Activated naive CD8-positive, alpha-beta T cell treated with anti-CD3 and anti-CD28 coated beads for 36 hours (primary cell): ENCODE measurements around the gene ZNF512B. TPM values are rescaled to one million over a fixed set of nuclear protein-coding genes. Genes with fewer than 3 reads are reported as not detected.
"Not testable (repeated sequence)": the region's sequence is repeated elsewhere in the genome, so short reads cannot be mapped to it uniquely, and the experiment has no call there.

ENCODE experiments used
- DNase-seq: peaks from one replicate; pipeline ENCODE4 v3.0.0; 2021
- H3K27ac Mint-ChIP-seq: one replicate; pipeline ENCODE4 v1.8.0; 2022; ENCODE audit warnings: mild to moderate bottlenecking, moderate library complexity, mixed read lengths
- H3K27me3 Mint-ChIP-seq: one replicate; pipeline ENCODE4 v1.8.0; 2022; ENCODE audit warnings: mild to moderate bottlenecking, mixed read lengths
- H3K36me3 Mint-ChIP-seq: one replicate; pipeline ENCODE4 v1.8.0; 2021; ENCODE audit warnings: mild to moderate bottlenecking, mixed read lengths
- H3K4me1 Mint-ChIP-seq: one replicate; pipeline ENCODE4 v1.8.0; 2021; ENCODE audit warnings: mixed read lengths
- H3K4me3 Mint-ChIP-seq: one replicate; pipeline ENCODE4 v1.8.0; 2022; ENCODE audit warnings: mild to moderate bottlenecking, moderate library complexity, mixed read lengths
- H3K9me3 Mint-ChIP-seq: one replicate; pipeline ENCODE4 v1.8.0; 2022; ENCODE audit warnings: mixed read lengths
- total RNA-seq, 2 experiments: library from RNA; stranded (reverse); gene quantifications; one replicate each; pipeline ENCODE4 v1.2.3, GENCODE V29; 2021

ZNF512B gene
- total RNA-seq, 2 experiments from 2014 or later = 11.6 to 11.8 TPM

DNA sequence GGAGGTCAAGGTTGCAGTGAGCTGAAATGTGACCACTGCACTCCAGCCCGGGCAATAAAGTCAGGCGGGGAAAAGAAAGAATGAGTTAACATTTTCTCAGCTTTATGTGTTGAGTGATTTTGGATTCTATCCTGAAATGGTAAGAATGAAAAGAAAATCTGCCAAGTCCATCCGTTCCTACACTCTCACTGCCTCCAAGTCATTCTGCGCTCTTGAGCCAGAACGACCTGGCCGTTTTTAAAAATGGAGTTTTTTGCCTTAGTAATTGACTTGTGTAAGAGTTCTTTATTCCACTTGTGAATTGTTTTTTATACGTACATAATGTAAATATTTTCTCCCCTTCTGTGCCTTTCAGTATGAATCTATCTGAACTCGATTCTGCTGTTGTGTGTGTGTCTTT is 46.1 kb downstream of the ZNF512B start:
- H3K27ac Mint-ChIP-seq = no peak overlapping the region
- no peak for DNase-seq

DNA sequence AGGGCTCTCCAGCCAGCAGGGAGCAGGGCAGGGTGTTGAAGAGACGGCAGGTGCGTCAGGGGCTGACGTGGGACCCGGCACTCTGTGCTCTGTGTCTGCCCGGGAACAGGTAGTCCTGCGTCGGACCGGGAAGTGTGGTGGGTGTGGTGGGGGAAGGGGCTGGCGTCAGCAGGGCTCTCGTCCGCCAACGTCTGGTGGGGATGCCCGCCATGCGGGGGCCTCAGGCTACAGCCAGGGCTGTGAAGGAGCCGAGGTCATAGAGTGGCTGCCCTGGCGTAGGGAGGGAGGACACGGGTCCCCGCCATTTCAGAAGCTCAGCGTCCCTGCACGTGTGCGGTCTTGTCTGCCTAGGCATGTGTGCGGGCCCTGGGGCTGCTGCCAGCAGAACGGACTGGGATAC is 49.5 kb downstream of the ZNF512B start:
- H3K27me3 Mint-ChIP-seq = no peaks in the 10 kb centered on the region
- H3K4me1 Mint-ChIP-seq = peaks cover 16% of the 10 kb centered on the region
- H3K9me3 Mint-ChIP-seq = peaks cover 3% of the 10 kb centered on the region
- no peak overlapping the region for H3K27ac Mint-ChIP-seq
- DNase-seq = no peak
- H3K36me3 Mint-ChIP-seq = peaks cover 19% of the 10 kb centered on the region
- H3K4me3 Mint-ChIP-seq = no peak overlapping the region

More for the DNA sequence above, 46.1 kb downstream of the ZNF512B start:
- peaks cover 2% of the 10 kb centered on the region for H3K36me3 Mint-ChIP-seq
- no peaks in the 10 kb centered on the region for H3K27me3 Mint-ChIP-seq
- H3K9me3 Mint-ChIP-seq = no peaks in the 10 kb centered on the region
- peaks cover 10% of the 10 kb centered on the region for H3K4me1 Mint-ChIP-seq
- H3K4me3 Mint-ChIP-seq = no peak overlapping the region

DNA sequence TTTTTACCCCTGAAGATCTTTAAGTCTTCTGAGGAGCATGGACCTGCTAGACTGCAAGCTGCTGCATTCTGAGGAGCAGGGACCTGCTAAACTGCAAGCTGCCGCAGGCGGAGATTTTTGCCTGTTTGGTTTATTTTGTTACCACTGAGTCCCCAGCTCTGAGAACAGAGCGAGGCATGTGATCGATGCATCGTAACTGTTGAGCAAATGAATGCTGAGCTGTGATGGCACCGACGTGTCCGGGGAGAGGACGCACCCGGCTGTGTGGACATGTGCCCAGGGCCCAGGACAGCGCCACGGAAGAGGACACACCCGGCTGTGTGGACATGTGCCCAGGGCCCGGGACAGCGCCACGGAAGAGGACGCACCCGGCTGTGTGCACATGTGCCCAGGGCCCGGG is 50.6 kb downstream of the ZNF512B start:
- Mint-ChIP-seq H3K27me3 (no peaks in the 10 kb centered on the region), H3K4me3 (no peak overlapping the region), H3K27ac (no peak overlapping the region), H3K36me3 (peaks cover 26% of the 10 kb centered on the region), H3K4me1 (peaks cover 15% of the 10 kb centered on the region), H3K9me3 (peaks cover 3% of the 10 kb centered on the region)
- DNase-seq = no peak

DNA sequence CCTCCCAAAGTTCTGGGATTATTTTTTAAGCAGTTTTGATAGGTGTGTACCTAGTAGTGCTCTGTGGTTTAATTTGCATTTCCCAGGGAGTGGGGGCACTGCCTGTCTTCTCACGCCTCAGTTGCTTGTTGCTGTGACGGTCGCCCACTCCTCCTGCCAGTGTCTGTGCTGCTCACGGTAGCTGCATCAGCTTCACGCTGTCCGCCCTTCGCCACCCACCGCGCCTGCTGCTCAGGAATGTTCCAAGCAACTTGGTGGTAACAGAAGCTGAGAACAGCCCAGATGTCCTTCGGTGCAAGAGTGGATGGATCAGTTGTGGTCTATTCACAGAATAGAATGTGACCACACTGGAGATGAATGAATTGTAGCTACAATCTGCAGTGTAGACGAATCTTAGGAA is 51.9 kb downstream of the ZNF512B start:
- H3K9me3 Mint-ChIP-seq = peaks cover 3% of the 10 kb centered on the region
- peaks cover 29% of the 10 kb centered on the region for H3K36me3 Mint-ChIP-seq
- peaks cover 11% of the 10 kb centered on the region for H3K4me1 Mint-ChIP-seq
- peak overlapping the region; percentile 65 for H3K27ac Mint-ChIP-seq
- no peaks in the 10 kb centered on the region for H3K27me3 Mint-ChIP-seq
- no peak for DNase-seq
- no peak overlapping the region for H3K4me3 Mint-ChIP-seq

DNA sequence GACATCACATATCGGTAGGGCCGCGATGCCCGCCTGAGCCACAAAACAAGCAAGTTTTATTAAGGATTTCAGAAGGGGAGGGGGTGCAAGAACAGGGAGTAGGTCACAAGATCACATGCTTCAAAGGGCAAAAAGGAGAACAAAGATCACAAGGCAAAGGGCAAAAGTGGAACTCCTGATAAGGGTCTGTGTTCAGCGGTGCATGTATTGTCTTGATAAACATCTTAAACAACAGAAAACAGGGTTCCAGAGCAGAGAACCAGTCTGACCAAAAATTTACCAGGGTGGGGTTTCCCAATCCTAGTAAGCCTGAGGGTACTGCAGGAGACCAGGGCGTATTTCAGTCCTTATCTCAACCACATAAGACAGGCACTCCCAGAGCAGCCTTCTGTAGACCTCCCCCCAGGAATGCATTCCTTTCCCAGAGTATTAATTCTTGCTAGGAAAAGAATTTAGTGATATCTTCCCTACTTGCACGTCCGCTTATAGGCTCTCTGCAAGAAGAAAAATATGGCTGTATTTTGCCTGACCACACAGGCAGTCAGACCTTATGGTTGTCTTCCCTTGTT is 53.3 kb downstream of the ZNF512B start:
- DNase-seq, H3K27ac Mint-ChIP-seq, H3K4me3 Mint-ChIP-seq, H3K27me3 Mint-ChIP-seq, H3K9me3 Mint-ChIP-seq: not testable (repeated sequence)
- peaks cover 16% of the 10 kb centered on the region for H3K4me1 Mint-ChIP-seq
- peaks cover 29% of the 10 kb centered on the region for H3K36me3 Mint-ChIP-seq

DNA sequence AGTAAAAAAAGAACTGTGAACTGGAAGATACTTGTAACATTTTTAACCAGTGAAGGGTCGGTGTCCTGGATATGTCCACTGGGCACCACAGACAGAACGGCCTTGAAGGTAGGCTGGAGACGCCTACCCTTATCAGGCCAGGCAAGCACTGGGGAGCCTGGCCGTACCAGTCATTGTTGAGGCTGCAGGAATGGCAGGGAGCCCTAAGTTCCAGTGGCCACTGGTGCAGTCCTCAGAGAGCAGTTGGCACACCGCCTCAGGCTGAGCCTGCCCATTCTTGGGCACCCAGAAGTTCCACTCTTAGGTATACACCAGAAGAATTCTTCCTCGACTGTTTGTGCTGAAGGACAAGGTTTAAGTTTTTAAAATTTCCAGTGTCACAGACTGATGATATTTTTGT is 54.3 kb downstream of the ZNF512B start:
- Mint-ChIP-seq H3K36me3 (peaks cover 29% of the 10 kb centered on the region), H3K4me3 (no peak overlapping the region), H3K27ac (no peak overlapping the region), H3K9me3 (peaks cover 3% of the 10 kb centered on the region), H3K27me3 (no peaks in the 10 kb centered on the region), H3K4me1 (peaks cover 23% of the 10 kb centered on the region)
- DNase-seq = no peak

DNA sequence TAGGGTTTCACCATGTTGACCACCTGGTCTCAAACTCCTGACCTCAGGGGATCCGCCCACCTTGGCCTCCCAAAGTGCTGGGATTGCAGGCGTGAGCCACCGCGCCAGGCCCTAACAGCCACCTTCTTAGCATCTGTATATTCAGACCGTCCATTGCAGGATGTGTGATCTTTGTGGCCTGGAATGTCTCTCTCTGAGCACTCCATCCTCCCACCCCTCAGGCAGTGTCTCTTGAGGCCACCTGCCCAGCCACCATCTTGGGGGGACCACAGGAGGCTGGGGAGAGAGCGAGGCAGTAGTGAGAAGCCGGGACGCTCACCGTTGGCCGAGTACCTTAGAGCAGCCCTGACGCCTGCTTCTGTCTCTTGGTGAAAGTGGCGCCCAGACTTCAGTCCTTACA is 56.0 kb downstream of the ZNF512B start:
- DNase-seq = no peak
- Mint-ChIP-seq H3K27me3 (no peaks in the 10 kb centered on the region), H3K9me3 (peaks cover 3% of the 10 kb centered on the region), H3K4me1 (peaks cover 32% of the 10 kb centered on the region), H3K4me3 (no peak overlapping the region), H3K36me3 (peaks cover 31% of the 10 kb centered on the region), H3K27ac (no peak overlapping the region)

DNA sequence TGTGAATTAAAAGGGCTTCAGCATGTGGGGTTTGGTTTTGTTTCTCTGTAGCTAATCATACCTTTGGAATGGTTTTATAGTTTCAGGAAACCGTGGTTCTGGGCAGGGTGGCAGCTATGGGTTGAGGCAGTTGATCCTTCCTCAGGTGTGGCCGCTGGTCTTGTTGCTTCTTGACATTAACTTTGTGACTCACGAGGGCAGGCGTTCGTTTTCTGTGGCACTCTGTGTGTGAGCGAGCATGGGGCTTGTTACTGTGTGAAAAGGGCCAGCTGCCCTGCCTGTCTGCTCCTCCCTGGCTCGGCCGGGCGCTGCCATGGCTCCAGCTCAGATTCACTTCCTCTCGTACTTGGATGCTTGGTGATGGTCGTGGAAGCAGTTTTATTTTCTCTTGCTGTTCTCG is 58.6 kb downstream of the ZNF512B start:
- Mint-ChIP-seq H3K9me3 (peaks cover 1% of the 10 kb centered on the region), H3K4me1 (peaks cover 27% of the 10 kb centered on the region), H3K27me3 (no peaks in the 10 kb centered on the region), H3K36me3 (peaks cover 22% of the 10 kb centered on the region), H3K4me3 (no peak overlapping the region), H3K27ac (no peak overlapping the region)
- DNase-seq = no peak

DNA sequence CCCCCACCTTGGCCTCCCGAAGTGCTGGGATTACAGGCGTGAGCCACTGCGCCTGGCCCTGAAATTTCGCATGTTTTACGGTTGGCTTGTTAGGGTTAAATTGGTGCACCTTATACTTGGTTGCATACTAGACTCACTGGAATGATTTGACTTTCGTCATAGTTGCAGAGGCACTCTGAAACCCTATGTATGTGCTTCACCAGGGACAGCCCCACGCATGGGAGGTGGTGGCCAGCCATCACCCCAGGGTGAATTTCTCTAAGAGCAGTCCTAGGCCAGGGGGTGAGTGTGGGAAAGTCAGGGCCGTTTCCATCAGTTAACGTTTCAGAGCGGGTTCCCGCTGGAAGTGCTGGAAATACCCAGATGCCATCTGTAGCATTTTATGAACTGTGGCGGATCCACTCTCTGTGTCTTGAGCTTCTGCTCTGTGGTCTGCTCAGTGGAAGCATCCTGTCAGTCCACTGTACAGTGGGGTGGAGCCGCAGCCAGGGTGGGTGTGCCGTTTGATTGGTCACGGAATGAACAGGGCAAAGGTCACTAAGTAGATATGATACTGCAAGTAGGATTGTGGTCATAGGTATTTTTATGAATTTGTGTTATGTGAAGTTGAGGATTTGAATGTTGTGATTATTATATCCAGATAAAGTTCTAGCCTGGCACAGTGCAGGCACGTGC is 61.6 kb downstream of the ZNF512B start:
- peaks cover 9% of the 10 kb centered on the region for H3K36me3 Mint-ChIP-seq
- no peak for DNase-seq
- H3K4me1 Mint-ChIP-seq = peaks cover 35% of the 10 kb centered on the region
- H3K9me3 Mint-ChIP-seq = no peaks in the 10 kb centered on the region
- no peak overlapping the region for H3K27ac Mint-ChIP-seq
- no peaks in the 10 kb centered on the region for H3K27me3 Mint-ChIP-seq
- H3K4me3 Mint-ChIP-seq = no peak overlapping the region

Other genes with a start within 250 kb of the ZNF512B start
- gene LIME1, start 233.3 kb downstream of the ZNF512B start, total RNA-seq = 10 to 100 TPM in 1 of 2 experiments, 1 to 10 TPM in 1; 9.3 to 12.2 TPM
- gene SLC2A4RG, start 230.2 kb downstream of the ZNF512B start, total RNA-seq = 10 to 100 TPM; 25.7 to 29.3 TPM
- gene ZBTB46, start 138.7 kb downstream of the ZNF512B start, total RNA-seq = under 1 TPM in 1 of 2 experiments, not detected in 1; 0.04 TPM
- gene ABHD16B, start 108.4 kb downstream of the ZNF512B start, total RNA-seq = not detected
- gene TPD52L2, start 104.7 kb downstream of the ZNF512B start, total RNA-seq = 10 to 100 TPM; 58.6 to 58.9 TPM
- 10 to 100 TPM; 32.1 to 32.9 TPM for gene DNAJC5, start 74.8 kb downstream of the ZNF512B start, total RNA-seq
- gene UCKL1, start 13.5 kb downstream of the ZNF512B start, total RNA-seq = 10 to 100 TPM; 27.6 to 28.9 TPM
- gene SAMD10, start 9.7 kb upstream of the ZNF512B start, total RNA-seq = 10 to 100 TPM; 16.7 to 19.3 TPM
- gene PRPF6, start 11.2 kb upstream of the ZNF512B start, total RNA-seq = 10 to 100 TPM; 64.5 to 64.6 TPM
- 1 to 10 TPM; 2.1 to 2.5 TPM for gene C20orf204, start 66.3 kb upstream of the ZNF512B start, total RNA-seq
- gene SOX18, start 79.7 kb upstream of the ZNF512B start, total RNA-seq = not detected
- gene TCEA2, start 93.3 kb upstream of the ZNF512B start, total RNA-seq = 10 to 100 TPM; 37.8 to 38.6 TPM
- gene RGS19, start 109.6 kb upstream of the ZNF512B start, total RNA-seq = 10 to 100 TPM; 26.4 to 31.8 TPM
- under 1 TPM; 0.16 to 0.25 TPM for gene OPRL1, start 110.2 kb upstream of the ZNF512B start, total RNA-seq
- under 1 TPM; 0.47 to 0.50 TPM for gene LKAAEAR1, start 114.5 kb upstream of the ZNF512B start, total RNA-seq
- gene NPBWR2, start 137.6 kb upstream of the ZNF512B start, total RNA-seq = not detected
- under 1 TPM in 1 of 2 experiments, not detected in 1; 0.44 TPM for gene MYT1, start 194.5 kb upstream of the ZNF512B start, total RNA-seq